Hepatocyte (in vitro differentiated cells): ENCODE measurements around the gene ADAMTS19.

ENCODE experiments used
- CTCF ChIP-seq: fragments of 200-600 bp; sonication (generic); IDR thresholded peaks from 2 replicates; pipeline ENCODE4 v1.5.1; 2016; ENCODE audit warnings: antibody characterized with exemption, mild to moderate bottlenecking; ENCODE audit not compliant: poor library complexity
- EZH2phosphoT487 ChIP-seq: fragments of 200-600 bp; sonication (generic); IDR thresholded peaks from one replicate; pipeline ENCODE4 v1.6.1; 2018; ENCODE audit warnings: antibody characterized with exemption, mild to moderate bottlenecking, low read depth, moderate library complexity; ENCODE audit not compliant: unreplicated experiment, severe bottlenecking

- TF ChIP-seq CTCF, result no peak
- no peak for TF ChIP-seq EZH2phosphoT487
Observed at GRCh38 chr5:129477532-129477931, 17.4 kb downstream of the ADAMTS19 start.
